K562 (cell line): Measurements from ENCODE around the gene TNNI2. TPM values are rescaled to one million over a fixed set of nuclear protein-coding genes. Genes with fewer than 3 reads are reported as not detected.

Experiments used
- BCL6 ChIP-seq: fragments of 250-450 bp; sonication (Bioruptor Pico); IDR thresholded peaks from 2 replicates; pipeline ENCODE4 v1.4.0; 2020
- FOXA3 ChIP-seq, 2 experiments: fragments of 450-650 bp in 1 of 2; sonication (generic) in 1 of 2; formaldehyde crosslinking; IDR thresholded peaks in 1 of 2; conservative IDR thresholded peaks in 1 of 2; 2 replicates each; pipeline versions ENCODE4 v1.4.0 to v1.8.0; 2020 to 2022; ENCODE audit warnings: mild to moderate bottlenecking in 2 of 2, missing genetic modification reagents in 1 of 2
- FOXM1 ChIP-seq, 2 experiments: fragments of 450-650 bp in 1 of 2; sonication (generic) in 1 of 2; formaldehyde crosslinking in 1 of 2; IDR thresholded peaks; 2 replicates each; pipeline versions ENCODE4 v1.6.1 to v1.9.0; 2017 to 2022; ENCODE audit warnings: low read depth in 2 of 2, mild to moderate bottlenecking in 2 of 2, missing genetic modification reagents in 1 of 2, moderate library complexity in 1 of 2
- GABPB1 ChIP-seq: sonication (generic); formaldehyde crosslinking; IDR thresholded peaks from 2 replicates; pipeline ENCODE4 v1.8.0; 2022; ENCODE audit warnings: mild to moderate bottlenecking, missing genetic modification reagents
- KHSRP ChIP-seq: fragments of 450-650 bp; IDR thresholded peaks from 2 replicates; pipeline ENCODE4 v1.6.1; 2017
- MED1 ChIP-seq: sonication (generic); formaldehyde crosslinking; IDR thresholded peaks from 2 replicates; pipeline ENCODE4 v1.8.1; 2023; ENCODE audit warnings: missing genetic modification reagents, borderline replicate concordance
- MEF2D ChIP-seq: conservative IDR thresholded peaks from 2 replicates; pipeline ENCODE4 v1.6.1; 2016; ENCODE audit warnings: low read depth, missing genetic modification characterization, missing compliant biosample characterization
- SMC3 ChIP-seq: conservative IDR thresholded peaks from 2 replicates; pipeline ENCODE4 v1.6.1; 2011; ENCODE audit warnings: low read depth, low read length, improper control_type of control experiment; ENCODE audit not compliant: insufficient read depth
- ZBTB7A ChIP-seq: IDR thresholded peaks from 2 replicates; pipeline ENCODE4 v1.6.1; 2011; ENCODE audit warnings: low read depth, mild to moderate bottlenecking, low read length, moderate library complexity, borderline replicate concordance; ENCODE audit not compliant: control insufficient read depth
- polyA plus RNA-seq, 8 experiments: library from polyadenylated mRNA; depleted of rRNA in 4 of 8; stranded (reverse) in 5 of 8; unstranded in 3 of 8; fragments of >200 nt; fragmentation: Nextera tagmentation in 2 of 8; fragmentation: Illumina TruSeq in 1 of 8; extraction: Ambion mirVana in 2 of 8; extraction: Trizol in 1 of 8; gene quantifications; 2 replicates each; pipeline versions ENCODE4 v1.2.1 to v1.2.3, GENCODE V29; 2011 to 2014; ENCODE audit warnings: inconsistent platforms in 1 of 8, missing spikeins in 1 of 8
- total RNA-seq, 7 experiments: library from RNA; depleted of rRNA in 6 of 7; stranded (reverse); fragments of >200 nt in 6 of 7; fragmentation: Illumina TruSeq in 2 of 7; extraction: Trizol in 2 of 7; gene quantifications; 2 replicates each; pipeline versions ENCODE4 v1.2.1 to v1.2.3, GENCODE V29; 2011 to 2021; ENCODE audit warnings: low replicate concordance in 1 of 7
- TF ChIP-seq, protein P1 (sequence below): IDR thresholded peaks from 2 replicates; pipeline ENCODE4 v1.6.1; 2016; ENCODE audit warnings: missing genetic modification characterization, missing compliant biosample characterization
- TF ChIP-seq, protein P2 (sequence below): fragments of 450-650 bp; formaldehyde crosslinking; IDR thresholded peaks from 2 replicates; pipeline ENCODE4 v1.4.0; 2020; ENCODE audit warnings: mild to moderate bottlenecking, moderate library complexity
- TF ChIP-seq, protein P3 (sequence below), 2 experiments: IDR thresholded peaks; 2 replicates each; pipeline ENCODE4 v1.6.1; 2011; ENCODE audit warnings: borderline replicate concordance in 1 of 2, control low read depth in 1 of 2, low read depth in 1 of 2, low read length in 1 of 2, mild to moderate bottlenecking in 1 of 2, mixed read lengths in 1 of 2, moderate library complexity in 1 of 2; ENCODE audit not compliant: insufficient read depth in 1 of 2, insufficient read length in 1 of 2, poor library complexity in 1 of 2, severe bottlenecking in 1 of 2; ENCODE audit errors: extremely low read depth in 1 of 2
- TF ChIP-seq, protein P4 (sequence below): fragments of 250-450 bp; sonication (Bioruptor Pico); IDR thresholded peaks from 2 replicates; pipeline ENCODE4 v1.6.1; 2021; ENCODE audit warnings: mild to moderate bottlenecking
- TF ChIP-seq, protein P5 (sequence below), 3 experiments: fragments of 200-800 bp in 1 of 3; sonication (Bioruptor generic) in 1 of 3; sonication (generic) in 1 of 3; formaldehyde crosslinking in 1 of 3; IDR thresholded peaks; 2 replicates each; pipeline versions ENCODE4 v1.6.1 to v1.8.0; 2016 to 2022; ENCODE audit warnings: mild to moderate bottlenecking in 2 of 3, missing compliant biosample characterization in 2 of 3, missing genetic modification characterization in 2 of 3, missing genetic modification reagents in 1 of 3
- TF ChIP-seq, protein P6 (sequence below): sonication (generic); formaldehyde crosslinking; IDR thresholded peaks from 2 replicates; pipeline ENCODE4 v1.4.0; 2020; ENCODE audit warnings: mild to moderate bottlenecking, missing genetic modification reagents

The TNNI2 gene
- total and polyA plus RNA-seq, 9 of the 15 experiments (the other 6 are each of a cell fraction or from before 2014, with no cell fraction given), result not detected

DNA sequence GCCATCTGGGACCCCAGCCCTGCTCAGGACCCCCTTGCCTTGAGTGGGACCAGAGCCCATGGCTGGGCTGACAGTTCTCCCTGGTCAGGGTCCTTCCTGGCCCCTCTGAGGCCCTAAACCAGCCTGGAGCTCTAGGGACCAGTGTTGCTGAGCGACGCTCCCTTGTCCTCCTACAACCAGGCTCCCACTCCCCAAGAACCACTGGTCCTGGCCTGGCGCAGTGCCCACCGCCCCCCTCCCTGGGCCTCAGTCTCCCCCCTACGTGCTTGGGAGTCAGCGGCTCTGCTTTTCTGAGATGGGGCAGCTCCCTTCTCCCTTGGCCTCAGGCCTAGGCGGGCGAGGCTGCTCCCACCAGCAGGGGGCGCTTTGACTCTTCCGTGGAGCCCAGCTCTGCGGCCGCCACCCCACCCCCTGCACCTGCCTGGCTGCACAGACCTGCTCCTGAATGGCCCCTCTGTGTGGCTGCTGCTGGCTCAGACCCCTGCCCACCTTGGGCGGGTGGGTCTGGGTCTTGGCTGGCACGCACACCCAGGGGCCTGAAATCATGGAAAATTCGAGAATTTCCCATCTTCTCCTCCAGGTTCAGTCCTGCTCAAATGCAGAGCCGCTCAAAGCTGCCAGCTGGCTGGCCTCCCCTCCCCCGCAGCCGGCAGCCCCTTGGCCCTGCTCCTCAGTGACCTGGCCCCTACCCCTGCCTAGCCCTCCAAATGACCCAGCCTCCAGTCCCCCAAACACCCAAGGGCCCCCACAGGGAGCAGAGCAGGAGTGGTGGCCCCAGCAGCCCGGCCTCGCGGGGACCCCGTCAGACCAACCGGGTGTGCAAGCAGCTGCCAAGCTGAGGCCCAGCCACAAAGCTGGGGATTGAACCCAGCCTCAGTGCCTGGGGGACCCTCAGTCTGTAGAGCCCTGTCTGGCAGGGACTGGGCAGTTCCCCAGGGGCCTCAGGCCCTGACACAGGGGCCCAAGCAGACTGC is 43.8 kb downstream of the TNNI2 start (continued):
- TF ChIP-seq, protein P1, sequence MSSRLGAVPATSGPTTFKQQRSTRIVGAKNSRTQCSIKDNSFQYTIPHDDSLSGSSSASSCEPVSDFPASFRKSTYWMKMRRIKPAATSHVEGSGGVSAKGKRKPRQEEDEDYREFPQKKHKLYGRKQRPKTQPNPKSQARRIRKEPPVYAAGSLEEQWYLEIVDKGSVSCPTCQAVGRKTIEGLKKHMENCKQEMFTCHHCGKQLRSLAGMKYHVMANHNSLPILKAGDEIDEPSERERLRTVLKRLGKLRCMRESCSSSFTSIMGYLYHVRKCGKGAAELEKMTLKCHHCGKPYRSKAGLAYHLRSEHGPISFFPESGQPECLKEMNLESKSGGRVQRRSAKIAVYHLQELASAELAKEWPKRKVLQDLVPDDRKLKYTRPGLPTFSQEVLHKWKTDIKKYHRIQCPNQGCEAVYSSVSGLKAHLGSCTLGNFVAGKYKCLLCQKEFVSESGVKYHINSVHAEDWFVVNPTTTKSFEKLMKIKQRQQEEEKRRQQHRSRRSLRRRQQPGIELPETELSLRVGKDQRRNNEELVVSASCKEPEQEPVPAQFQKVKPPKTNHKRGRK (tag), result no peak
- TF ChIP-seq BCL6 (CRISPR knock-in tag) (no peak), KHSRP (no peak), FOXM1 (IDR thresholded peaks at IDR 0.05; ENCODE audit: low read depth) (no peak), FOXM1 (CRISPR knock-in tag; IDR thresholded peaks at IDR 0.05; ENCODE audit: low read depth) (no peak), SMC3 (peak; percentile 98), MEF2D (tag) (no peak), ZBTB7A (0 out of 2 replicates have a peak, but pooled peaks have one; percentile 14), MED1 (CRISPR knock-in tag) (no peak), GABPB1 (peak; percentile 56), FOXA3 (CRISPR knock-in tag; conservative IDR thresholded peaks at IDR 0.05 in 1 of 2, IDR thresholded peaks at IDR 0.05 in 1 of 2) (no peak)
- TF ChIP-seq, protein P2, sequence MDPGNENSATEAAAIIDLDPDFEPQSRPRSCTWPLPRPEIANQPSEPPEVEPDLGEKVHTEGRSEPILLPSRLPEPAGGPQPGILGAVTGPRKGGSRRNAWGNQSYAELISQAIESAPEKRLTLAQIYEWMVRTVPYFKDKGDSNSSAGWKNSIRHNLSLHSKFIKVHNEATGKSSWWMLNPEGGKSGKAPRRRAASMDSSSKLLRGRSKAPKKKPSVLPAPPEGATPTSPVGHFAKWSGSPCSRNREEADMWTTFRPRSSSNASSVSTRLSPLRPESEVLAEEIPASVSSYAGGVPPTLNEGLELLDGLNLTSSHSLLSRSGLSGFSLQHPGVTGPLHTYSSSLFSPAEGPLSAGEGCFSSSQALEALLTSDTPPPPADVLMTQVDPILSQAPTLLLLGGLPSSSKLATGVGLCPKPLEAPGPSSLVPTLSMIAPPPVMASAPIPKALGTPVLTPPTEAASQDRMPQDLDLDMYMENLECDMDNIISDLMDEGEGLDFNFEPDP, result no peak
- TF ChIP-seq, protein P3, sequence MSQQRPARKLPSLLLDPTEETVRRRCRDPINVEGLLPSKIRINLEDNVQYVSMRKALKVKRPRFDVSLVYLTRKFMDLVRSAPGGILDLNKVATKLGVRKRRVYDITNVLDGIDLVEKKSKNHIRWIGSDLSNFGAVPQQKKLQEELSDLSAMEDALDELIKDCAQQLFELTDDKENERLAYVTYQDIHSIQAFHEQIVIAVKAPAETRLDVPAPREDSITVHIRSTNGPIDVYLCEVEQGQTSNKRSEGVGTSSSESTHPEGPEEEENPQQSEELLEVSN (IDR thresholded peaks at IDR 0.05; ENCODE audit: borderline replicate concordance in 1 of 2, extremely low read depth in 1 of 2, insufficient read depth in 1 of 2, insufficient read length in 1 of 2, low read depth in 1 of 2, low read length in 1 of 2, poor library complexity in 1 of 2, severe bottlenecking in 1 of 2), result no peak
- TF ChIP-seq, protein P4, sequence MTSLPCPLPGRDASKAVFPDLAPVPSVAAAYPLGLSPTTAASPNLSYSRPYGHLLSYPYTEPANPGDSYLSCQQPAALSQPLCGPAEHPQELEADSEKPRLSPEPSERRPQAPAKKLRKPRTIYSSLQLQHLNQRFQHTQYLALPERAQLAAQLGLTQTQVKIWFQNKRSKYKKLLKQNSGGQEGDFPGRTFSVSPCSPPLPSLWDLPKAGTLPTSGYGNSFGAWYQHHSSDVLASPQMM, result no peak
- TF ChIP-seq, protein P5, sequence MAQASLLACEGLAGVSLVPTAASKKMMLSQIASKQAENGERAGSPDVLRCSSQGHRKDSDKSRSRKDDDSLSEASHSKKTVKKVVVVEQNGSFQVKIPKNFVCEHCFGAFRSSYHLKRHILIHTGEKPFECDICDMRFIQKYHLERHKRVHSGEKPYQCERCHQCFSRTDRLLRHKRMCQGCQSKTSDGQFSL (CRISPR knock-in tag; IDR thresholded peaks at IDR 0.05), result peak; percentile 86
- TF ChIP-seq, protein P5 (tag; IDR thresholded peaks at IDR 0.05), result no peak
- TF ChIP-seq, protein P6, sequence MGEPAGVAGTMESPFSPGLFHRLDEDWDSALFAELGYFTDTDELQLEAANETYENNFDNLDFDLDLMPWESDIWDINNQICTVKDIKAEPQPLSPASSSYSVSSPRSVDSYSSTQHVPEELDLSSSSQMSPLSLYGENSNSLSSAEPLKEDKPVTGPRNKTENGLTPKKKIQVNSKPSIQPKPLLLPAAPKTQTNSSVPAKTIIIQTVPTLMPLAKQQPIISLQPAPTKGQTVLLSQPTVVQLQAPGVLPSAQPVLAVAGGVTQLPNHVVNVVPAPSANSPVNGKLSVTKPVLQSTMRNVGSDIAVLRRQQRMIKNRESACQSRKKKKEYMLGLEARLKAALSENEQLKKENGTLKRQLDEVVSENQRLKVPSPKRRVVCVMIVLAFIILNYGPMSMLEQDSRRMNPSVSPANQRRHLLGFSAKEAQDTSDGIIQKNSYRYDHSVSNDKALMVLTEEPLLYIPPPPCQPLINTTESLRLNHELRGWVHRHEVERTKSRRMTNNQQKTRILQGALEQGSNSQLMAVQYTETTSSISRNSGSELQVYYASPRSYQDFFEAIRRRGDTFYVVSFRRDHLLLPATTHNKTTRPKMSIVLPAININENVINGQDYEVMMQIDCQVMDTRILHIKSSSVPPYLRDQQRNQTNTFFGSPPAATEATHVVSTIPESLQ (CRISPR knock-in tag), result no peak
